Activated CD4-positive, alpha-beta T cell treated with anti-CD3 and anti-CD28 coated beads, Interleukin-2, amount 10 ng/mL, durations not matched to agents 7 days and 5 days (primary cell): Measurements from ENCODE around the gene IL2RA. TPM values are rescaled to one million over a fixed set of nuclear protein-coding genes. Genes with fewer than 3 reads are reported as not detected.
A peak's percentile ranks its signal among the peaks of the same experiment; 100 is the strongest.
"Not testable (repeated sequence)": the region's sequence is repeated elsewhere in the genome, so short reads cannot be mapped to it uniquely, and the experiment has no call there.

Experiments
- CTCF ChIA-PET: fragments of 350-600 bp; sonication (Branson Sonifier 250); formaldehyde crosslinking; loops from one replicate; lab custom pipeline; 2021; ENCODE audit warnings: antibody characterized with exemption; lab: Charles Lee
- POLR2A ChIA-PET: fragments of 350-600 bp; sonication (Branson Sonifier 250); formaldehyde crosslinking; loops from one replicate; lab custom pipeline; 2021; ENCODE audit warnings: antibody characterized with exemption; lab: Charles Lee
- DNase-seq: peaks from one replicate; pipeline ENCODE4 v3.0.0-alpha.2; 2020
- H3K27ac Mint-ChIP-seq: one replicate; pipeline ENCODE4 v1.8.0; 2021; ENCODE audit warnings: mild to moderate bottlenecking, moderate library complexity, mixed read lengths
- H3K27me3 Mint-ChIP-seq: one replicate; pipeline ENCODE4 v1.8.0; 2021; ENCODE audit warnings: mixed read lengths
- H3K36me3 Mint-ChIP-seq: one replicate; pipeline ENCODE4 v1.8.0; 2021; ENCODE audit warnings: low read depth, mixed read lengths
- H3K4me1 Mint-ChIP-seq: one replicate; pipeline ENCODE4 v1.8.0; 2021; ENCODE audit warnings: mixed read lengths
- H3K4me3 Mint-ChIP-seq: one replicate; pipeline ENCODE4 v1.8.0; 2021; ENCODE audit warnings: mild to moderate bottlenecking, moderate library complexity, mixed read lengths
- H3K9me3 Mint-ChIP-seq: one replicate; pipeline ENCODE4 v1.8.0; 2021; ENCODE audit warnings: mixed read lengths
- total RNA-seq, 2 experiments: library from RNA; stranded (reverse); gene quantifications; one replicate each; pipeline ENCODE4 v1.2.3, GENCODE V29; 2021

The IL2RA gene
- total RNA-seq, 2 experiments from 2014 or later, result 124 to 142 TPM

DNA sequence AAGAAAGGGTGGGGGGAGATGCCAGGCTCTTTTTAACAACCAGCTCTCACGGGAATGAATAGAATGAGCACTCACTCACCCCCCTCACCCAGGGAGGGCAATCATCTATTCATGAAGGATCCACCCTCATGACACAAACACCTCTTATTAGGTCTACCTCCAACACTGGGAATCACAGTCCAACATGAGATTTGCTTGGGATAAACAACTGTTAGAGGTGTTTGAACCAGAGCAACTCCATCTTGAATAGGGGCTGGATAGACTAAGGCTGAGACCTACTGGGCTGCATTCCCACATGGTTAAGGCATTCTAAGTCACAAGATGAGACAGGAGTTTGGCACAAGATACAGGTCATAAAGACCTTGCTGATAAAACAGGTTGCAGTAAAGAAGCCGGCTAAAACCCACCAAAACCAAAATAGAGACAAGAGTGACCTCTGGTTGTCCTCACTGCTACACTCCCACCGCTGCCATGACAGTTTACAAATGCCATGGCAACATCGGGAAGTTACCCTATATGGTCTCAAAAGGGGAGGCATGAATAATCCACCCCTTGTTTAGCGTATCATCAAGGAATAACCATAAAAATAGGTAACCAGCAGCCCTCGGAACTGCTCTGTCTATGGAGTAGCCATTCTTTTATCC, 56.9 kb downstream of the IL2RA start:
- H3K27me3 Mint-ChIP-seq, H3K4me3 Mint-ChIP-seq, POLR2A ChIA-PET, H3K27ac Mint-ChIP-seq, CTCF ChIA-PET, DNase-seq: not testable (repeated sequence)
- Mint-ChIP-seq H3K36me3 (peaks cover 14% of the 10 kb centered on the region), H3K4me1 (peaks cover 40% of the 10 kb centered on the region), H3K9me3 (peaks cover 15% of the 10 kb centered on the region)

DNA sequence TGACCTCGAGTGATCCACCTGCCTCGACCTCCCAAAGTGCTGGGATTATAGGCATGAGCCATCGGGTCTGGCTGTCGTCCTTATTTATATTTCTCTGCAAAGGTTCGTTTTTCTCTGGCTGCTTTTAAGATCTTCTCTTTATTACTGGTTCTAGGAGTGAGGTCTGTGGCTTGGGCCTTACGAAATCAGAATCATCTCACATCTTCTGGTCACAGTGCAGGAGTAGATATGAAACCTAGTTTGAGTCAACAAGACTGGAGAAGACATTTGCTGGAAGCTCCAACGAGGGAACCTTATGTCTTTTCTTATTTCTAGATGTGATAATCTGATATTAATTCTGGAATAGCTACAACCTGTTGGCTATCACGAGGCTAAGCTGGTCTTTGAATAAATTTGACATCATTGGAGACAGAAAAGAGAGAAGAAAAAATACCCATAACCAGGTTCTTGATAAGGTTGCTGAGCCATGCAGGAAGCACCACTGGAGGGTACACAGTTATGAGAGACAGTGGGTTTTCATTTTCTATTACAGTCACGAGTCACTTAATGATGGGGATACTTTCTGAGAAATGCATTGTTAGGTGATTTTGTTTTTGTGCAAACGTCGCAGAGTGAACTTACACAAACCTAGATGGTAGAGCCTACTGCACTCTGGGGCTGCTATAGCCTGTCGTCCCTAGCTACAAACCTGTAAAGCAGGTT, 59.2 kb downstream of the IL2RA start:
- Mint-ChIP-seq H3K27ac (peak overlapping the region; percentile 20), H3K4me3 (no peak overlapping the region), H3K36me3 (peaks cover 5% of the 10 kb centered on the region), H3K9me3 (peaks cover 11% of the 10 kb centered on the region), H3K4me1 (peaks cover 43% of the 10 kb centered on the region), H3K27me3 (peaks cover 7% of the 10 kb centered on the region)
- DNase-seq, result no peak
- POLR2A ChIA-PET, result no interaction called here
- CTCF ChIA-PET, result no interaction called here

DNA sequence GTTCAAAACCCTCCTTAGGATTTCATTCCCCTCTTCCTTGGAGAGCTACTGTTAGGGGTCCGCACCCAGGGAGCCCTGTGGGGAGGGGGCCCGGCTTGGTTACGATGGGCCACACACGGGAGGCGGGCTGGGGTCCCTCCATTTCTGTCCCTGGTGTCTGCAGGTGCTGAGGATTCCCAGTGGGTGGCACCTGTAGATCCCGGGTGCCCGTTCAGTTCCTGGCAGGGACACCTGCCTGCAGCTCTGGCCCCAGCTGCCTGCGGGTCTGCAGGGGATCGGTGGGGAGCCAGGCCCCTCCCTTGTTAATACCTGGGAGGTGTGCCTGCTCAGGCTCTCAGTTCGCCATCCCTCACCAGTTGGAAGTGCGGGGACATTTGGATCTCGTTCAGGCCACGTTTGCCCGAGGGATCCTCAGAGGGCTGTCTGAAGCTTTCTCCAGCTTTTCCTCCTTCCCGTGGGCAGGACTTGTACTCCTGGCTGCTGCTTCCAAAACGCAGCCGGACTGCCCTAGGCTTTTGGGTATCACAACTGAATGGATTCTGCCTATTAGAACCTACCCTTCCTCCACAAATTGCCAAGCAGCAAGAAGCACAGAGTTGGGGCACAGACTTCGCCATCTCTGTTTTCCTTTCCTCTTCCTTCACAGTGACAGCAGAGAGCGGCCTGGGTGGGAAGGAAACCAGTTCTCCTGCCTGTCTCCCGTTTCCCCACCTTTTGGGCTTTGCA, 62.6 kb downstream of the IL2RA start:
- Mint-ChIP-seq H3K36me3 (no peaks in the 10 kb centered on the region), H3K27me3 (peaks cover 13% of the 10 kb centered on the region), H3K27ac (no peak overlapping the region), H3K9me3 (no peaks in the 10 kb centered on the region), H3K4me1 (peaks cover 38% of the 10 kb centered on the region), H3K4me3 (no peak overlapping the region)
- CTCF ChIA-PET, result interaction anchor here (1.0 kb wide), 1 partner anchor 88 kb away, joined by 3 read pairs; no protein-coding TSS in a partner anchor
- DNase-seq, result no peak
- POLR2A ChIA-PET, result no interaction called here

DNA sequence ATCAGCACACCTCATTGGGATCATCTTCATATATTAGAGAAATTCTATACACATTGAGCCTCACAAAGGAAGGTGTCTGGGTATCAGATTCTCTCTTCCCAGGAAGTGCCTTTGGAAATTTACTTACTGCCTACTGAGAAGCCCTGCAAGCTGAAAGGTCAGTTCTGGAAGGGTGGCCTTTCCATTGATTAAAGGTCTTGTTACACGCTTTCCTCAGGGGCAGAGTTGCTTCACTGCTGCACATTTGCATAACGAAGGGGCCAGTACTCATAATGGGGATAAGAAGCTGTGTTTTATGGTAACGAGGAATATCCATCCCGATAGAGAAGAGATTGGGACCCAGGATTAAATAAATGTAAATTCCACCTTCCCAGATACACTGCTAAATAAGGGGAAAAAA, 65.5 kb downstream of the IL2RA start:
- Mint-ChIP-seq H3K27me3 (peaks cover 23% of the 10 kb centered on the region), H3K9me3 (peaks cover 12% of the 10 kb centered on the region), H3K4me3 (no peak overlapping the region), H3K4me1 (peaks cover 16% of the 10 kb centered on the region), H3K36me3 (peaks cover 4% of the 10 kb centered on the region), H3K27ac (no peak overlapping the region)
- CTCF ChIA-PET, result interaction anchor here (0.6 kb wide), 1 partner anchor 18 kb away, joined by 3 read pairs; no protein-coding TSS in a partner anchor
- POLR2A ChIA-PET, result no interaction called here
- DNase-seq, result no peak

DNA sequence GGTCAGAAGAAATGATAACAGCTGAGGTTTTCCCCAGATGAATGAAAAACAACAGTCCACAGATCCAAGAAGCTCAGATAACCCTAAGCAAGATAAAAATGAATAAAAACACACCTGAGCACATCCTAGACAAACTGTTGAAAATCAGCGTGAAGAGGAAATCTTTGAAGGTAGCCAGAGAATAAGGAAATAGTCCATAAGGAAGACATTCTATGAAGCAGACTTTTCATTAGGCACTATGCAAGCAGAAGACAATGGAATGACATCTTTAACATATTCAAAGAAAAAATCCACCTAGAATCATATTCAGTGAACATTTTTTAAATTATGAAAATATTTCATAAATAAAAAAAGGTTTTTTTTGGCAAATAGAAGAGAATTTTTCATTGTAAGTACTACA, 69.8 kb downstream of the IL2RA start:
- peaks cover 18% of the 10 kb centered on the region for H3K27me3 Mint-ChIP-seq
- H3K9me3 Mint-ChIP-seq, result peaks cover 19% of the 10 kb centered on the region
- no peak overlapping the region for H3K27ac Mint-ChIP-seq
- no peak for DNase-seq
- H3K4me1 Mint-ChIP-seq, result peaks cover 10% of the 10 kb centered on the region
- H3K4me3 Mint-ChIP-seq, result no peak overlapping the region
- ChIA-PET POLR2A (no interaction called here), CTCF (no interaction called here)
- peaks cover 4% of the 10 kb centered on the region for H3K36me3 Mint-ChIP-seq

DNA sequence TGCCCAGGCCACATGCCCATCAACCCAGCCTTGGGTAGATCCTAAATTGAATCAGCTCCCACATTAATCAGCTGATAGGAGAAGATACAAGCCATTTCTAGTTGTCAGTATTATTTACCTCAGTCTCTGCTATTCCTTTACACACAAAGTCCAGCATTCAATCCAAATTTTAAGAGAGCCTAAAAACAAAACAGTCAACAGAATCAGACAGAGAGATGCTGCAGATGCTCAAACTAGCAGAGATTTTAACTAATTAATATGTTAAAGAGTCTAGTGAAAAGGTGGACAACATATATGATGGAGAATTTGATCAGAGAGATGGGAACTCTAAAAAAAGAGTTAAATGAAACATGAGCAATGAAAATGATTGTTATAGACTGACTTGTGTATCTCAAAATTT, 70.5 kb downstream of the IL2RA start:
- ChIA-PET POLR2A (no interaction called here), CTCF (interaction anchor here (0.6 kb wide), 1 partner anchor 167 kb away, joined by 5 read pairs; no protein-coding TSS in a partner anchor)
- H3K4me3 Mint-ChIP-seq, result no peak overlapping the region
- H3K27ac Mint-ChIP-seq, result no peak overlapping the region
- peaks cover 16% of the 10 kb centered on the region for H3K27me3 Mint-ChIP-seq
- DNase-seq, result no peak
- peaks cover 4% of the 10 kb centered on the region for H3K36me3 Mint-ChIP-seq
- peaks cover 10% of the 10 kb centered on the region for H3K4me1 Mint-ChIP-seq
- peaks cover 19% of the 10 kb centered on the region for H3K9me3 Mint-ChIP-seq

DNA sequence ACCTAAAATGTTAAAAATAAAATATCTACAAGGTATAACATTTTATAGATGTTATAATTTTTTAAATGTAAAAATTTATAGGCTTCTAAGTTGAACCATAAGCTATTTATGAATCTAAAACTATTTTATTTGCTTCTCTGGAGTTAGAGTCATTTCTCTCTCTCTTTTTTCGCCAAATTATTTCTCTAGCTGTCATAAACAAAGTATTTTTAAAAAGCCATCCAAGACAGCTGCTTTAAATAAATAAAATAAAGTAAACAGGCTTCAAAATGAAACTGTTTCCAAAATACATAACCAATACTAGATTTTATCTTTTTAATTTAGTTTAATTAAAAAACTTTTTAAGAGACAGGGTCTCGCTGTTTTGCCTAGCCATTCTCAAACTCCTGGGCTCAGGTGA, 72.4 kb downstream of the IL2RA start:
- ChIA-PET CTCF (no interaction called here), POLR2A (no interaction called here)
- no peak for DNase-seq
- Mint-ChIP-seq H3K27me3 (peaks cover 16% of the 10 kb centered on the region), H3K4me1 (peaks cover 10% of the 10 kb centered on the region), H3K4me3 (no peak overlapping the region), H3K9me3 (peaks cover 19% of the 10 kb centered on the region), H3K27ac (no peak overlapping the region), H3K36me3 (peaks cover 4% of the 10 kb centered on the region)

DNA sequence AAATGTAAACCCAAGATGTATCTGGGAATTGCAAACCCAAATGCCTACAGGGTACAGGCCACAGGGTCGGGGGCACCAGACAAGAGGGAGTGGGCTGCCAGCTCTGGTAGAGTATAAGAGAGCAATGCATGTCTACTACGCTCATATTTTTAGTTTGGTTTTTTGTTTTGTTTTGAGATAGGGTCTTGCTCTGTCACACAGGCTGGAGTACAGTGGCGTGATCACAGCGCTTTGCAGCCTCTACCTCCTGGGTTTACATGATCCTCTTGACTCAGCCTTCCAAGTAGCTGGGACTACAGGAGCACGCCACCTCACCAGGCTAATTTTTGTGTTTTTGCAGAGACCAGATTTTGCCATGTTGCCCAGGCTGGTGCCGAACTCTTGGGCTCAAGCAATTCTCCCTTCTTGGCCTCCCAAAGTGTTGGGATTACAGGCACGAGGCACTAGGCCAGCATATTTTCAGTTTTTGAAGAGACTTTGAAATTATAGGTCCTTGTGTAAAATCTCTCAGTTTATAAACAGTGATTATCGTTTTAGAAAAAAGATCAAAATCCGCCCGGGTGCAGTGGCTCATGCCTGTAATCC, 73.7 kb downstream of the IL2RA start:
- POLR2A ChIA-PET, result no interaction called here
- peaks cover 10% of the 10 kb centered on the region for H3K4me1 Mint-ChIP-seq
- DNase-seq, result no peak
- CTCF ChIA-PET, result interaction anchor here (0.9 to 1.2 kb wide), 2 partner anchors 9 to 30 kb away, joined by 3 read pairs; no protein-coding TSS in a partner anchor
- peaks cover 13% of the 10 kb centered on the region for H3K9me3 Mint-ChIP-seq
- H3K36me3 Mint-ChIP-seq, result peaks cover 4% of the 10 kb centered on the region
- no peak overlapping the region for H3K27ac Mint-ChIP-seq
- H3K27me3 Mint-ChIP-seq, result peaks cover 14% of the 10 kb centered on the region
- H3K4me3 Mint-ChIP-seq, result no peak overlapping the region

DNA sequence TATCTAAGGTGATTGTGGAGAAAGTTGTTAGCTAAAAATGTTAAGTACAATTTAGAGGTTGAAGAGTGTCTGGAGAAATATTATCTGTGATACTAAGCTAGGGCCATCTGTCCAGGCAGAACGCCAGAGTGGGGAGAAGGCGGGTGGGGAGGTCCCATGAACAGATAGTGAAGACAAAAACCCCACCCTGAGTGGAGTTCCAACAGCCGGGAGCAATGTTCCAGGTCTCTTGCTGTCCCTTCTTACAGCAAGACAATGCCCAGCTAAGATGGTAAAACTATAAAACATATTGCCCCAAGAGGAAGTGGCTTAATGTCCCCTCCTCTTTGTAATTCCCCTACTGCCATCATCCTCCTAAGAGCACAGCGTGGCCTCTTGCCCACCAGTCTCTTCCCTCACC, 74.4 kb downstream of the IL2RA start:
- Mint-ChIP-seq H3K4me3 (no peak overlapping the region), H3K27me3 (peaks cover 12% of the 10 kb centered on the region), H3K4me1 (peaks cover 10% of the 10 kb centered on the region), H3K9me3 (peaks cover 13% of the 10 kb centered on the region), H3K27ac (no peak overlapping the region), H3K36me3 (peaks cover 4% of the 10 kb centered on the region)
- POLR2A ChIA-PET, result no interaction called here
- CTCF ChIA-PET, result interaction anchor here (0.9 to 1.2 kb wide), 2 partner anchors 10 to 30 kb away, joined by 3 read pairs; no protein-coding TSS in a partner anchor
- DNase-seq, result no peak

DNA sequence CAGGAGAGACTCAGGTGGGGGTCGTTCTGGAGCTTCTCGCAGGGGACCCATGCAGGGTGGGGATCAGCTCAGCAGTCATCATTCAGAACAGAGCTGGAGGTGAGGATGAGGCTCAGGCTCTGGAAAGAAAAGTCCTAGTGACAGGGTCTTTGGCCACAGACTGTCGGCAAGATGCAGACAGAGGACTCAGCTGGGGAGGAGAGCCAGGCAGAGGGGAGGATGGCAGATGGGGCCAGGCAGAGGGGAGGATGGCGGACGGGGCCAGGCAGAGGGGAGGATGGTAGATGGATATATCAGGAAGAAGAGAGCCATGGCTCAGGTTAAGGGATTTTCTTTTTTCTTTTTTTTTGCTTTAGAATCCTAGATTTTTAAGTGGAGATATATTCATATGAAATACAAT, 77.1 kb downstream of the IL2RA start:
- CTCF ChIA-PET, result no interaction called here
- Mint-ChIP-seq H3K9me3 (no peaks in the 10 kb centered on the region), H3K4me3 (no peak overlapping the region), H3K27ac (no peak overlapping the region), H3K27me3 (peaks cover 1% of the 10 kb centered on the region), H3K4me1 (peaks cover 10% of the 10 kb centered on the region), H3K36me3 (no peaks in the 10 kb centered on the region)
- DNase-seq, result no peak
- POLR2A ChIA-PET, result no interaction called here

DNA sequence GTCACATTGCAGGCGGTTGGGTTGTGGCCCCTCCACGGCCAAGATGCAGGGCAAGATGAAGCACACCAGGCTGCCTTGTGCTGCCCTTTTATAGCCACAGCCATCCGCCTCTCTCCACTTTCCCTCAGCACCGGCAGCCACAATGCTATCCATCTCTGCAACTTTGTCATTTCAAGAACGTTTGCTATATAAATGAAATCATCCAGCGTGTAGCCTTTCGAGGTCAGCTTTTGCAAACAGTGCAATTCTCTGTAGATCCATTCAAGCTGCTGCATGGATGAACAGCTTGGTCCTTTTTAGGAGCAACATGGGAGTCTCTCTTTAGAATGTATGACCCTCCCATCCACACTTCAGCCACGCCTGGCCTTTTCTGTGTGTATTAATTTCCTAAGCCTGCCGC, 78.4 kb downstream of the IL2RA start:
- no peak for DNase-seq
- peaks cover 10% of the 10 kb centered on the region for H3K4me1 Mint-ChIP-seq
- H3K36me3 Mint-ChIP-seq, result no peaks in the 10 kb centered on the region
- no peak overlapping the region for H3K4me3 Mint-ChIP-seq
- H3K27ac Mint-ChIP-seq, result no peak overlapping the region
- peaks cover 4% of the 10 kb centered on the region for H3K27me3 Mint-ChIP-seq
- no peaks in the 10 kb centered on the region for H3K9me3 Mint-ChIP-seq
- ChIA-PET CTCF (interaction anchor here (0.5 to 0.8 kb wide), 2 partner anchors 36 to 364 kb away, joined by 3 to 4 read pairs; no protein-coding TSS in a partner anchor), POLR2A (no interaction called here)

DNA sequence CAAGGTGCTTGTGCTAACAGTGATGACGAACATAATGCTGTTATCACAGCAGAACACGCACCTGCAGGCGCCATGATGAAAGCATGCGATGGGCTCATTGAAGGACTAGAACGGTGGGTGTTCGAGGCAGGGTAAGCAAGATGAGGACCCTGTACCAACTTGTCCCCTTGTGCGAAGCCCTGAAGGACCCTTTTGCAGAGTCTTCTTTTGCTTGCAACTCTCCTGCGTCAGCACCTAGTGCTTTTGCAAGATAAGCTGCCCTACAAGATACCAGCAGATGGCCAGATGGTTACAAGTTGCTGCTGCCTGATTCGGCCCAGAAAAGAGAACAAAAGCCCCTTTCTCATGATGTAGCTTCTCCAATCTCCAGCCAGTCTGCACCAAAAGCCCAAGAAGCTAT, 80.6 kb downstream of the IL2RA start:
- H3K9me3 Mint-ChIP-seq, result no peaks in the 10 kb centered on the region
- no peak overlapping the region for H3K27ac Mint-ChIP-seq
- ChIA-PET POLR2A (no interaction called here), CTCF (interaction anchor here (0.6 kb wide), 1 partner anchor 310 kb away, joined by 3 read pairs; no protein-coding TSS in a partner anchor)
- peaks cover 3% of the 10 kb centered on the region for H3K4me1 Mint-ChIP-seq
- peaks cover 4% of the 10 kb centered on the region for H3K27me3 Mint-ChIP-seq
- peaks cover under 1% of the 10 kb centered on the region for H3K36me3 Mint-ChIP-seq
- DNase-seq, result no peak
- H3K4me3 Mint-ChIP-seq, result no peak overlapping the region
